ENCODE data around the gene ADARB1.

GRCh38 chr21:45130324-45130774, 56.0 kb downstream of the ADARB1 start:
- TF ChIP-seq POLR2A (IDR thresholded peaks at IDR 0.05; ENCODE audit: low read depth, low read length): no peak
- TF ChIP-seq TAF1 (IDR thresholded peaks at IDR 0.05; ENCODE audit: borderline replicate concordance, low read depth, low read length): no peak

All from GM12892 (cell line).